HG02870 (cell line): Measurements from ENCODE around the gene PPP1R26.
"Not testable (repeated sequence)": the region's sequence is repeated elsewhere in the genome, so short reads cannot be mapped to it uniquely, and the experiment has no call there.

ENCODE experiments used
- ATAC-seq: cut with Tn5 transposase; IDR thresholded peaks from one replicate; pipeline ENCODE4 v1.9.1; 2021; ENCODE audit warnings: mild to moderate bottlenecking, moderate library complexity; ENCODE audit not compliant: unreplicated experiment

The PPP1R26 gene, protein sequence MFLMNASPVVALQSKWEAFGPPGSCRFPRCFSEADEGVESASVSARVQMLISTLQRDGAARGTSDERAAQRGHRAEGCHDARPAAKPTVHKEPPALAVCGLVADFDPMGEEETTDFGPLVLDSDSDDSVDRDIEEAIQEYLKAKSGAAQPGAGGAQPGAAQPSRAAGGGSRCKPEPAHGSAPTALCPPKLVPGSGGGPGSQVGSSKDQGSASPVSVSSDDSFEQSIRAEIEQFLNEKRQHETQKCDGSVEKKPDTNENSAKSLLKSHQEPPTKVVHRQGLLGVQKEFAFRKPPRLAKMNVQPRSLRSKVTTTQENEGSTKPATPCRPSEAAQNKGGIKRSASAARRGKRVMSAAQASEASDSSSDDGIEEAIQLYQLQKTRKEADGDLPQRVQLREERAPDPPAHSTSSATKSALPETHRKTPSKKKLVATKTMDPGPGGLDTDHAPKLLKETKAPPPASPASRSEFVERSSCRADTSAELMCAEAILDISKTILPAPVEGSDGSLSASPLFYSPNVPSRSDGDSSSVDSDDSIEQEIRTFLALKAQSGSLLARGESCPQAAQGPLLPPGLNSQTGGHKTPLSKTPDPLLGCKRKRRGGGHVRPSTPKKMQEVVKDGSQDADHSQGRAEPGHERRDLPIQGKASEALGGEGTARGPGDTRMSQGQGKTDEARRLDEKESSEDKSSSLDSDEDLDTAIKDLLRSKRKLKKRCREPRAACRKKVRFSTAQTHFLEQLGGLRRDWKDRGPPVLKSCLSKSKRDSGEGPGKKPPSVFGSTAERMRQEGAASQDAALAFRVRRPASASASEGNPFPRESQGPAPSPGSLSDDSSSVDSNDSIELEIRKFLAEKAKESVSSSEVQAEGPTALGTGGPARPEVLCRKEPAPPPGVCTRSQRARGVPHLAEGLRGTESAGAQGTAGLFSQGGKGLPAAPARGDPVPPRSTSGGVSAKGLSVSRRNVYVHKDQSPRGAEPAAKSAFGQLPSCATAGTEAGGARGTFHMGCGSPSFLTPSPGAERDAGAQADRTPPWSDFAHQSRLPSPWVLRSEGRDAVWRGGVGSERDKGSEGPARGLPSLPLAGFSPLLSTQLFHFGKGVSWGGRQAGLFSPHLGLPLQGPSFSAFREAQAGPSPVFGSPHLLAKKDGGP (N-terminal part only)

DNA sequence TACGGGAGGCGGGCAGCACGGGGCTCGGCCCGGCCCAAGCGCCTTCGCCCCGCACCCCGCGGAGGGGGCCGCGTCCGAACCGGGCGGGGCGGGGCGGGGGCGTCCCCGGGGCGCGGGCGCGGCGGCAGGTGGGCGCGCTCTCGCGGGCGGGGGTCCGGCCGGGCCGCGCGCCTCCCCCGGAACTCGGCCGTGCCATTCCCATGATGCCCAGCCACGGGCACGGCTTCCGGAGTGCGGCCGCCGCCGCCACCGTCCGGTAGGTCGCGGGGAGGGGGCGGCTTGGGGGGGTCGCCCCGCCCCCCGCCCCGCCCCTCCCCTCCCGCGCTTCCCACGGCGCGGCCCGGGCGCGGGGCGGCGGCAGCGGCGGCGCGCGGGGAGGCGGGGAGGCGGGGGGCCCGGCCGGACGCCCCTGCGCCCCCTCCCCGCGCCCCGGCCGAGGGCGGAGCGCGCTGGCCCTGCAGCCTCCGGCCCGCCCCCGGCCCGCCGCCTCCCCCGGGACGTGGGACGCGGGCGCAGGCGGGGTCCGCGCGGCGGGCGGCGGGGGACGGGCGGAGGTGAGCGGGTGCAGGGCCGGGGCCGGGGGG is at the start of gene PPP1R26:
Gene PPP1R26, plus strand, starts transcription at position 314 of the 584 bp plus-strand sequence. CDS start 4,729 bp downstream, outside the sequence.
- ATAC-seq, result no peak

DNA sequence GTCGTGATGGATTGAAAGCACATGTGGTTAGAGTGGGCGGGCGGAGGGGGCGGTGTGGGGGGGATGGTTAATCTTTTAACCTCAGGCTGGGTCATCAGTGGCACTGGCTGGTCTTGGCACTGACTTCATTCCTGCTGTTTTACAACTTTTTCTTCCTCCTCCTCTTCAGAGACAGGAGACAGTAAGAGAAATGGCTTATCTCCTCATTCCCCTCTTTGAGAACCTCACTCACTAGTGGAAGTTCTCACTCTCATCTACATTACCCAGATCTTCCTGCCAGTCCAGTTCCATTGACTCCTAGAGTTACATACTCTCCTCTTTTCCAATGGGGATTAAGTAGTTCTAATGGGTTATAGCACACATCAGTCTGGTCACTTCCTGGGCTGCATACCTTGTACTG is 42.3 kb upstream of the PPP1R26 start:
- ATAC-seq, result no peak

DNA sequence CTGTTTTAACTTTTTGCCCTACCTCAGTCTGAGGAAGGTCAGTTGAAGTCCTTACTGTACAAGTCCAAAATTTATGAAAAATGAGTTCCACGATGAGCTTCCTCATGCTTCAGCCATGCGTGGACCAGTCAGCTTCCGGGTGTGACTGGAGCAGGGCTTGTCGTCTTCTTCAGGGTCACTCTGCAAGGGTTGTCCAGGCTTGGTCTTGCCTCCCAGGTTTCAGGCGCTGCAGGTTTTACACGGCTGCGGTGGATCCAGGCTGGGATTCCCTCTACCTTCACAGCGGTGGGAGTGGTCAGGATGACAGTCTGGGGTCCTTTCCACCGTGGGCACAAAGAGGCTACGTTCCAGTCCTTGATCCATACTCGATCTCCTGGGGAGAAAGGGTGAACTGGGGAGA is 41.9 kb upstream of the PPP1R26 start:
- not testable (repeated sequence) for ATAC-seq

DNA sequence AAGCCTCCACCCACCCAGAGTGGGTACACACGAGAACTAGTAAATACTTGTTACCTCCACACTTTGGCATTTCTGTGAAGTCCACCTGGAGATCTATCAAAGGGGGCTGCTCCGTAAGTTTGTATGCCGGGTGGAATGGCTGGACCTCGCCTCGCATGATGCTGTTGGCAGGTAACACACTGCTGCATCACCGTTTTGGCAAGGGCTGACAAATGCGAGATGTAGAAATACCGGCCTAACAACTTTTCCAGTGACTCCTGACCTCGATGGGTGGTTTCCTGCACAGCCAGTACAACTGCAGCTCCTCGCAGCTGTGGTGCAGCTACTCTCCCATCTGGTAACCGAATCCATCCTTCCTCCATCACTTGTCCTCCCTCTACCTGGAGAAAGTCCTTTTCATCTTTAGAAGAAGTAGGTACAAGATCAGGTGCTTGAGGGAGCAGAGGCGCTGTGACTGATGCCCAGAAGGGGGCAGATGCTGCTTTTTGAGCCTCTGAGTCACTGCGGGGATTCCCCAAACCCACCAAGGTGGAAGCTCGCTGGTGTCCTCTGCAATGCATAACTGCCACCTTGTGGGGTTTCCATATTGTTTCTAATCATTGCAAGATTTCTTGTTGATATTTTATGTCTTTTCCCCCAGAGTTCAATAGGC is 40.9 kb upstream of the PPP1R26 start:
- not testable (repeated sequence) for ATAC-seq

DNA sequence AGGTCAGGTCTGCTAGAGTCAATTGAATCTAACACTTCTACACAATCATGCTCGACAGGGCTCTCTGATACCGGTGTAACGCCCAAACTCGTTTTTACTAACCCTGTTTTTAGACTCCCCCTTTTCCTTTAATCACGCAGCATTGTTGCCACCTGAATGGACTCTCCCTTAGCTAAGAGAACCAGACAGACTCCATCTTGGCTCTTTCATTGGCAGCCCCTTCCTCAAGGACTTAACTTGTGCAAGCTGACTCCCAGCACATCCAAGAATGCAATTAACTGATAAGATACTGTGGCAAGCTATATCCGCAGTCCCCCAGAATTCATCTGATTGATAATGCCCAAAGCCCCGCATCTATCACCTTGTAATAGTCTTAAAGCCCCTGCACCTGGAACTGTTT is 40.1 kb upstream of the PPP1R26 start:
- not testable (repeated sequence) for ATAC-seq

DNA sequence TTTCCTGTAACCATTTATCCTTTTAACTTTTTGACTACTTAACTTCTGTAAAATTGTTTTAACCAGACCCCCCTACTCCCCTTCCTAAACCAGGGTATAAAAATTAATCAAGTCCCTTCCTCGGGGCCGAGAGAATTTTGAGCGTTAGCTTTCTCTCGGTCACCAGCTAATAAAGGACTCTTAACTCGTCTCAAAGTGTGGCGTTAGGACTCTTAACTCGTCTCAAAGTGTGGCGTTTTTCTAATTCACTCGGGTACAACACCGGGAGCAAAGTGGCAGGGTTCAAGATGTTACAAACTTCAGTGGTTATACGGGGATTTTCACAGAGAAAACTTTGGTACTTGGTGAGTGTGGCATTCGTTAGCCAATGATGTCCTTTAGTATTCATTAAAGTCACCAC is 39.7 kb upstream of the PPP1R26 start:
- no peak for ATAC-seq

DNA sequence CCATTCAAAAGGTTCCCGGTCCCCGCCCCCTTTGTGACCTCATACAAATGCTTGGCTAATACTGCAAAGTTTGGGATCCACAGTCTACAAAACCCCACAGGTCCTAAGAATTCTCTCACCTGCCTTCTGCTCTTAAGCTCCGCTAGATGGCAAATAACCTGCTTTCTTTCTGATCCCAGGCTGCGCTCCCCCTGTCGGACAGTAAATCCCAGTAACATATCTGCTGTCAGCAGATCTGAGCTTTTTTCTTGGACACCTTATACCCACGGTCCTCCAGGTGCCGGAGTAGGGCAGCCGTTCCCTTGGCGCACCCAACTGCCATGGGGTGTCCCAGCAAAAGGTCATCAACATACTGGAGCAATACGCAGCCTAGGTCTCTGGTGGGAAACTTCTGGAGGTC is 39.0 kb upstream of the PPP1R26 start:
- no peak for ATAC-seq

DNA sequence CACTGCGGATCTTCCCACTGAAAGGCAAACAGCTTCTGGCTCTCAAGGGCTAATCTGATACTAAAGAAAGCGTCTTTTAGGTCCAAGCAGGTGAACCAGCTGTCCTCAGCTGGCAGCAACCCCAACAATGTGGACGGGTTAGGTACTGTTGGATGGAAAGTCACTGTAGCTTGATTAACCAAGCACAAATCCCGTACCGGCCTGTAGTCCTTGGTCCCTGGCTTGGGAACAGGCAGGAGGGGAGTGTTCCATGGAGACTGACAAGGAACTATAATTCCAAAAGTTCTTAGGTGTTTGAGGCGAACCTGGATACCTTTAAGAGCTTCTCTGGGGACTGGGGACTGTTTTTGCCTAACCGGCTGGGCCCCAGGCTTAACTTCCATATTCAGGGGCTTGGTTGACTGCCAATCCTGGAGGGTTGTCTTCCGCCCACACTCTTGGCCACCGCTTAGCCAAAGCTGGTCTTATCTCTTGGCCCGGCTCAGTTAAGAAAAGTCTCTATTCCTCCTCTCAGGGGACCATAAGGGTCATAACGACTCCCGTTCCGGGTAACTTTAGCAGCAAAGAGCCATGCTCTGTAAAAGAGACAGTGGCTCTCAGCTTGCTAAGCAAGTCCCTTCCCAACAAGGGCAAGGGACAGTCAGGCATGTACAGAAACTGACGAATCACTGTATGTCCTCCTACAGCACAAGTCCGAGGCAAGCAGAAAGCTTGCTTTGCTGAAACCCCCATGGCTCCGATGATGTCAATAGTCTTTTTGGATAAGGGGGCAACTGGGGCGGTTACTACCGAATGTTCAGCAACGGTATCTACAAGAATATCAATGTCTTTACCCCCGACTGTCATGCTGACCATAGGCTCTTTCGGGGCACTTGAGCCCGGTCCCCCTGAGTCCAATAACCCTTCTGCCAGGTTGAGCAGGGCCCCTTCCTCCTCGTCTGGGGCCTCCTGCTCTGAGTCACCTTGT is 38.2 kb upstream of the PPP1R26 start:
- ATAC-seq, result not testable (repeated sequence)

DNA sequence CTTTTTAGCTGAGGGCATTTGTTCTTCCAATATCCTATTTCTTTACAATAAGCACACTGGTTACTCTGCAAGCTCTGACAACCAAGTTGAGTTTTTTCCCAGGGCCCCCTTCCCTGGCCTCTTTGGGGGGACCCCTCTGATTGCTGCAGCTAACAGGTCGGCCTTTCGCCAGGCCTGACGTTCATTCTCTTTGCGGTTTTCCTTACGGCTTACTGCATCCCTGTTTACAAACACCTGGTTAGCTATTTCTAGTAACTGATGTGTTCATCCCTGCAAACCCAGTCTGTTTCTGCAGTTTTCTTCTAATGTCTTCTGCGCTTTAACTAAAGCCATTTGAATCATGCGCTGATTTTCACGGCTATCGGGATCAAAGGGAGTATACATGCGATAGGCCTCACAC is 37.5 kb upstream of the PPP1R26 start:
- no peak for ATAC-seq

DNA sequence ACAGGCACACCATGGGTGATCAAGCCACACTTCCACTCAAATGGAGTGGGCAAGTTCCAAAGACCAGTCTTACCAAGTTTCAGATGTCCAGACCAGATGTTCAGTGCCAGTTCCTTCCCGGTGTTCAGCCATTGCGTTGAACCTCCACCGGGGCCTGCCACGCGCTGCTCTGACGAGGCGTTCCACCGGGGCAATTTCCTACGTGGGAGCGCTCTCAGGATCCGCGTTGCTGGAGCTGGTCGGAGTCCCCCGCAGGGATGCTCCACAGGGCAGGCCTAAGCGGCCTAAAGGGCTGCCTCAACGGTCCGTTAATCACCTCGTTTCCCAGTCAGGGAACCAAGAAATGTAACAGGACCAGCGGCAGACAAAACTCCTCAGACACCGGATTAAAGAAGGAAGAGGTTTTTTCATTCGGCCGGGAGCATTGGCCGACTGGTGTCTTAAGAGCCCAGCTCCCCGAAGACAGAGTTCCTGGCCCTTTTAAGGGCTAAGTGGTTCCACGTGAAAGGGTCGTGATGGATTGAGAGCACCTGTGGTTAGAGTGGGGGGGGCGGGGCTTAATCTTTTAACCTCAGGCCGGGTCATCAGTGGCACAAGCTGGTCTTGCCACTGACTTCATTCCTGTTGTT is 35.7 kb upstream of the PPP1R26 start:
- no peak for ATAC-seq

DNA sequence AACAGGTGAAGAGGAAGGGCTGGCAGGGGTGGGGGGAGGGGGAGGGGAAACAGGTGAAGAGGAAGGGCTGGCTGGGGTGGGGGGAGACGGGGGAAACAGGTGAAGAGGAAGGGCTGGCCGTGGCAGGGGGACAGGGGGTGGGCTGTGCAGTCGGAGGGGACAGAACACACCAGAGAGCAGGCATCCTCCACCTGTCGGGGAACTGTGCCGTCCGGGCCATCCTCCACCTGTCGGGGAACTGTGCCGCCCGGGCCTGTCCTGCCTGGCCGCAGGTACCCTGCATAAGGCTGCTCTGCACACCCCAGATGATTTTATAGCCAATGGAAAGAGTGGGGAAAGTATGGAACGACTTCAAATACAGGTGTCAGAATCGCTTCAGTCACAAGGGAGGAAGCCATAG is 32.5 kb upstream of the PPP1R26 start:
- no peak for ATAC-seq

DNA sequence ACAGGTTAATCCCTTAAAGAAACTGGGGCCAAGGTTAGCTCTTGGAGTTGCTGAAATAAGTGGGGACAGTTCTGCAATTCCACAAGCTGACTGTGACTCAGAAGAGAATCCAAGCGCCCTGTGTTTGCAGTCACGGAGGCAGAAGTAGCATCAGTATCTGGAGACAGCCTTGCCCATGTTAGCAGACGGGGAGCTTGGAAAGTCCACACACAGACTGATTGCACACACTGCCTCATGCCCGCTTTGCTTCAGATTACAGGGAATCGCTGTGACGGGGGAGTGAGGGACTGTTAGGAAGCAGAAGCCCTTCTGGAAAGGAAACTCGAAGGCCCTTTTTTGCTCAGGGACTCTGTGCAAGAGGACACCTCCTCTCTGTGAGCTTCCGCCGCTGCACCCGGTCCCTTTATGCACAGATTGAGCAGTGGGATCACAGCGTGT is 30.9 kb upstream of the PPP1R26 start:
- no peak for ATAC-seq

DNA sequence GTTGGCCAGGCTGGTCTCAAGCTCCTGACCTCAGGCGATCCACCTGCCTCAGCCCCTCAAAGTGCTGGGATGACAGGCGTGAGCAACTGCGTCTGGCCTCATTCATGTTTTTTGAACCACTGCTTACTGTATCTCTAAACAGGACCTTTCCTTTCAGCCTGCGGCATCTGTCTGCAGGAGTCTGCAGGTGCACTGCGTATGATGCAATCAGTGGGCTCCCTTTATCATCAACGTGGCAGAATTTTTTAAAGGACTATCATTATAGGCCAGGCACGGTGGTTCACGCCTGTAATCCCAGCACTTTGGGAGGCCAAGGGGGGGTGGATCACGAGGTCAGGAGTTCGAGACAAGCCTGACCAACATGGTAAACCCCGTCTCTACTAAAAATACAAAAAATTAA is 30.1 kb upstream of the PPP1R26 start:
- not testable (repeated sequence) for ATAC-seq

DNA sequence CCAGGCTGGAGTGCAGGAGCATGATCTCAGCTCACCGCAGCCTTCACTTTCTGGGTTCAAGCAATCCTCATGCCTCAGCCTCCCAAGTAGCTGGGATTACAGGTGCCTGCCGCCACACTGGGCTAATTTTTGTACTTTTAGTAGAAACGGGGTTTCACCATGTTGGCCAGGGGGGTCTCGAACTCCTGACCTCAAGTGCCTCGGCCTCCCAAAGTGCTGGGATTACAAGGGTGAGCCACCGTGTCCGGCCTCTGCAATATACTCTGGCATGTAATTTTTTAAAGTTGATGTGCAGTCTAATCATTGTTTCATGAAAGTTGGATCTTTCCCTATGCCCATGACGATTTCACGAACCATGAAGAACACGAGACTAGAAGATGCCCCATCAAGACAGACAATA is 28.6 kb upstream of the PPP1R26 start:
- no peak for ATAC-seq

DNA sequence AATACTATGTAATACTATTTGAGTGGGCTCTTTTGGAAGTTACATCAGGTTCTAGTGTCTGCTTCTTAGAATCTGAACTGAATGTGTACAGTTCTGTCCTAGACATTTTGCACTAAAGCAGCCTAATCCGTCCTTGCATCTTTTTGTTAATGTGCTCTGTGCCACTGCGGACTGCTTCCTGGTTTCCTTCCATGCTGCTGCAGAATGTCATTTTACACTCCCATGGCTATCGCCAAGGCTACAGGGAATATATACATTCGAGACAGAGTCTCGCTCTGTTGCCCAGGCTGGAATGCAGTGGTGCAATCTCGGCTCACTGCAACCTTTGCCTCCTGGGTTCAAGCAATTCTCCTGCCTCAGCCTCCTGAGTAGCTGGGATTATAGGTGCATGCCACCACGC is 27.7 kb upstream of the PPP1R26 start:
- not testable (repeated sequence) for ATAC-seq

DNA sequence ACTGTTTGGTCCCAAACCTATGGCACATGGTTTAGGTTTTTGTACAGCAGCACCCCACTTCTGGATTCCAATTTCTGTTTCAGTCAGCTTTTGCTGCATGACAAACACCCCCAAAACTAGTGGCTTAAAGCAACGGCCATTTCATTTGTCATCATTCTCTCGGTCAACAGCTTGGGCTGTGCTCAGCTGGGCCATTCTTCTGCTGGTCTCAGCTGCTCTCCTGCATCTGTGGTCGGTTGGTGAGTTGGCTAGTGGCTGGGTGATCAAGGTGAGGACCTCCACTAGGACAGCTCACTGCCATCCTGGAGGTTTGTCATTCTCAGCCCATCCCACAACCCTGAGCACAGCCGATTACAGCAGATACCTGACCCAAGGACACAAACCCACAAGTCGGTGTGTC is 24.8 kb upstream of the PPP1R26 start:
- no peak for ATAC-seq

DNA sequence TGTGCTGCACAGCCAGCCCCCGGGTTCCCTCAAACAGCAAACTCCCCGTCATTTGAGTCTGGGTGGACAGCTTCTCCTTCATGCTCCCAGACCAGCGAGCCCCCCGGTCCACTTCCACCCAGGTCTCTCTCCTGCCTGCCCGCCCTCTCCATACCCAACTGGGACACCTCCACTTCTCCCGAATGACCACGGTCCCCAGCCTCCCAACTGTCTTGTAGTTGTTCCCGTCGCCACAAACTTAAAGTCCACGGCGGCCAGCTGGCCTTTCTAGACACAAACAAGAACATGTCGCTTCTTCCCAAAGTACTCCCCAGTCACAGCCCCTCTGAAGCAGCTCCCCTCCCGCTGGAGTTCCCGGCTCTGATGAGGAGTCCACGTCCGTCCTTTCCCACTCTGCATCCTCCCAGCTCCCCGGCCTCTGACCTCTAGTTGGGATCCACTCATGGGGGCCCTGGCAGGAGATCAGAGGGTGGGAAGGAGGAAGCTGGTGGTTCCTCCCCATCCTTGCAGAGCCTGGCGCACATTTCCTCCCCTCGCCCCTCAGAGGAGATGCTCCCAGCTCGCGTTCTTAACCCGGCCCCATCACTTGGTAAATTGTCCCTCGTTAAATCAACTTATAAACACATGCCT is 24.1 kb upstream of the PPP1R26 start:
- no peak for ATAC-seq

DNA sequence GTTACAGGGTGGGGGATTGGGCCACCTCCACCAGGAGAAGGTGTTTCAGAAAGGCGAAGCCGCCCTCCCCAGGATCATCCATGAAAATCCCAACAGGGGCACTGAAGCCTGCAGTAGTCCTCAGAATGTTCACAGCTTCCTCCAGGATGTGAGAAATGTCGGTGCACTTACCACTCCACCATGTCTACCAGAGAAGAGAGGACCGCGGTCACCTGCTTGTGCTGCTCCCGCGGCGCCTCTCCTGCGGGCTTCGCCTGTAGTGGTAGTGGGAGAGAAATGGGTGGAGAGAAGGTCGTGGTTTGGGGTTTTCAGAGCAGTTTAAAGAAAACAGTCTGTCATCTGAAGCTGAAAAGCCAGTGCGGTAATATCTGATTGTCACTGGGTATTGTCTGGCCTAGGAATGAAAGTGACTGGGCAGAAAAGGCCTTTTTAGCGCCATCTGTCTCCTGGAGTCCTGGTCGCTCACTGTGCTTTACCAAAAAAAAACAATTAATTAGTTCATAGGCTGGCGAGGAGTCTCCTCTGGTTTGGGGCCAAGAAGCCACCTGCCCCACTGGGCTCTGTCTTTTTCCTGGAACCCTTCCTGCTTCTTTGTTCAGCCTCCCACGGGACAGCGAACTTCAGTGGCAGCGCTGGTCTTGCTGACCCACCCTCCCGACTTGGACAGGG is 23.0 kb upstream of the PPP1R26 start:
- no peak for ATAC-seq
